Activated T-cell treated with anti-CD3 and anti-CD28 coated beads for 4 hours (primary cell): ENCODE results near the gene TRIM69.
"Not testable (repeated sequence)": the region's sequence is repeated elsewhere in the genome, so short reads cannot be mapped to it uniquely, and the experiment has no call there.

Experiments
- DNase-seq: peaks from one replicate; pipeline ENCODE4 v3.0.0-alpha.2; 2020

The TRIM69 gene

GRCh38 chr15:44736181-44736765 lies at the start of gene TRIM69:
Gene TRIM69 (plus strand): TSS chr15:44736528. CDS start chr15:44736705, 177 bp downstream.
- no peak for DNase-seq

GRCh38 chr15:44689318-44689717 lies 47.0 kb upstream of the TRIM69 start:
- DNase-seq: not testable (repeated sequence)

GRCh38 chr15:44690245-44690644 lies 46.1 kb upstream of the TRIM69 start:
- DNase-seq: not testable (repeated sequence)

- DNase-seq: no peak
Observed at GRCh38 chr15:44692659-44693058, 43.7 kb upstream of the TRIM69 start.

- DNase-seq: no peak
Observed at GRCh38 chr15:44694416-44694815, 41.9 kb upstream of the TRIM69 start.

GRCh38 chr15:44695294-44695693 lies 41.0 kb upstream of the TRIM69 start:
- no peak for DNase-seq

GRCh38 chr15:44697014-44697413 lies 39.3 kb upstream of the TRIM69 start:
- DNase-seq: no peak

GRCh38 chr15:44698641-44699040 lies 37.7 kb upstream of the TRIM69 start:
- no peak for DNase-seq

- DNase-seq: not testable (repeated sequence)
Observed at GRCh38 chr15:44700676-44701075, 35.7 kb upstream of the TRIM69 start.

- DNase-seq: no peak
Observed at GRCh38 chr15:44705986-44706385, 30.3 kb upstream of the TRIM69 start.

- no peak for DNase-seq
Observed at GRCh38 chr15:44706401-44706800, 29.9 kb upstream of the TRIM69 start.

- no peak for DNase-seq
Observed at GRCh38 chr15:44706946-44707636, 29.2 kb upstream of the TRIM69 start.

- DNase-seq: no peak
Observed at GRCh38 chr15:44710236-44711095, 25.9 kb upstream of the TRIM69 start.

- peak; percentile 96 for DNase-seq
Observed at GRCh38 chr15:44711096-44711742, 25.1 kb upstream of the TRIM69 start, which contains the start of the genes B2M and PATL2. Gene B2M (plus strand): TSS chr15:44711517. CDS start chr15:44711547, 30 bp downstream. Gene PATL2 (minus strand): TSS chr15:44711323. CDS start chr15:44676490, 34,833 bp downstream.

GRCh38 chr15:44711743-44712345 lies 24.5 kb upstream of the TRIM69 start:
- DNase-seq: no peak

GRCh38 chr15:44712346-44713005 lies 23.9 kb upstream of the TRIM69 start:
- no peak for DNase-seq

GRCh38 chr15:44713006-44713966 lies 23.0 kb upstream of the TRIM69 start:
- no peak for DNase-seq

GRCh38 chr15:44715142-44715796 lies 21.1 kb upstream of the TRIM69 start:
- no peak for DNase-seq

GRCh38 chr15:44715797-44716334 lies 20.5 kb upstream of the TRIM69 start:
- DNase-seq: no peak
